IMR-90 (cell line): Measurements from ENCODE around the gene GAPVD1. TPM values are rescaled to one million over a fixed set of nuclear protein-coding genes. Genes with fewer than 3 reads are reported as not detected.

ENCODE experiments used
- ATAC-seq: fragments of 200-7000 bp; cut with Tn5 transposase; 2 replicates; pipeline ENCODE4 v1.9.1; 2020; ENCODE audit warnings: low read depth, mild to moderate bottlenecking, moderate library complexity
- BruUV-seq: library from RNA; stranded (reverse); fragments of 400-500 nt; replicated peaks from 2 replicates; lab custom pipeline; 2021; lab: Mats Ljungman, UMichigan
- CTCF ChIA-PET: fragments of 300-600 bp; formaldehyde crosslinking; extraction: SDS; loops from one replicate; lab custom pipeline; 2021; ENCODE audit warnings: antibody characterized with exemption; lab: Yijun Ruan, JAX
- POLR2A ChIA-PET: fragments of 300-600 bp; sonication (Branson Sonifier 250); formaldehyde crosslinking; loops from one replicate; lab custom pipeline; 2022; ENCODE audit warnings: antibody characterized with exemption; ENCODE audit not compliant: unreplicated experiment; lab: Charles Lee
- DNase-seq: peaks from one replicate; pipeline ENCODE4 v3.0.0; 2013
- H2AFZ ChIP-seq: replicated peaks from 2 replicates; pipeline ENCODE3; 2013; ENCODE audit warnings: low read length, mild to moderate bottlenecking; ENCODE audit not compliant: poor library complexity
- H2AK5ac ChIP-seq: 2 replicates; pipeline ENCODE4 v1.6.1; 2013; ENCODE audit warnings: low read depth, low read length, inconsistent platforms
- H2AK9ac ChIP-seq: replicated peaks from 2 replicates; pipeline ENCODE3; 2013; ENCODE audit warnings: mild to moderate bottlenecking, low read depth, low read length, moderate library complexity; ENCODE audit not compliant: poor library complexity
- H2BK120ac ChIP-seq: 2 replicates; pipeline ENCODE4 v1.6.1; 2013; ENCODE audit warnings: low read depth, low read length, inconsistent platforms
- H2BK15ac ChIP-seq: 3 replicates; pipeline ENCODE4 v1.6.1; 2013; ENCODE audit warnings: low read depth, low read length, inconsistent platforms
- H2BK20ac ChIP-seq: 2 replicates; pipeline ENCODE4 v1.6.1; 2013; ENCODE audit warnings: low read depth, mild to moderate bottlenecking, inconsistent platforms, low read length, moderate library complexity
- H2BK5ac ChIP-seq: 2 replicates; pipeline ENCODE4 v1.6.1; 2013; ENCODE audit warnings: mild to moderate bottlenecking, low read depth, low read length, inconsistent platforms; ENCODE audit not compliant: poor library complexity, severe bottlenecking
- H3K14ac ChIP-seq: replicated peaks from 2 replicates; pipeline ENCODE4 v1.6.1; 2013; ENCODE audit warnings: low read depth, low read length, inconsistent platforms
- H3K18ac ChIP-seq: 2 replicates; pipeline ENCODE4 v1.6.1; 2013; ENCODE audit warnings: low read depth, low read length, control low read depth
- H3K23ac ChIP-seq: 2 replicates; pipeline ENCODE4 v1.6.1; 2013; ENCODE audit warnings: low read depth, low read length, inconsistent platforms
- H3K27ac ChIP-seq: 2 replicates; pipeline ENCODE4 v1.5.1; 2013; ENCODE audit warnings: mild to moderate bottlenecking, control low read depth, low read length; ENCODE audit not compliant: insufficient read depth
- H3K27me3 ChIP-seq: 2 replicates; pipeline ENCODE4 v1.6.1; 2013; ENCODE audit warnings: low read length; ENCODE audit not compliant: control insufficient read depth, insufficient read depth
- H3K36me3 ChIP-seq: 2 replicates; pipeline ENCODE4 v1.6.1; 2013; ENCODE audit warnings: low read length, mixed read lengths; ENCODE audit not compliant: control insufficient read depth, insufficient read depth
- H3K4ac ChIP-seq: 2 replicates; pipeline ENCODE4 v1.6.1; 2013; ENCODE audit warnings: low read depth, low read length, inconsistent platforms
- H3K4me1 ChIP-seq: 2 replicates; pipeline ENCODE4 v1.6.1; 2013; ENCODE audit warnings: low read length, mixed read lengths; ENCODE audit not compliant: control insufficient read depth, insufficient read depth
- H3K4me2 ChIP-seq: 2 replicates; pipeline ENCODE4 v1.6.1; 2013; ENCODE audit warnings: low read depth, mild to moderate bottlenecking, control low read depth, low read length, moderate library complexity
- H3K4me3 ChIP-seq: 2 replicates; pipeline ENCODE4 v1.5.1; 2013; ENCODE audit warnings: low read depth, mild to moderate bottlenecking, control low read depth, low read length, moderate library complexity; ENCODE audit not compliant: insufficient read depth
- H3K56ac ChIP-seq: 2 replicates; pipeline ENCODE4 v1.6.1; 2013; ENCODE audit warnings: low read length, inconsistent platforms; ENCODE audit not compliant: insufficient read depth; ENCODE audit errors: extremely low read depth
- H3K79me1 ChIP-seq, 2 experiments: 2 replicates each; pipeline ENCODE4 v1.6.1; 2013; ENCODE audit warnings: low read length in 2 of 2, inconsistent platforms in 1 of 2, low read depth in 1 of 2
- H3K9ac ChIP-seq: 2 replicates; pipeline ENCODE4 v1.6.1; 2013; ENCODE audit warnings: low read depth, low read length, control low read depth
- H3K9me1 ChIP-seq: 2 replicates; pipeline ENCODE4 v1.6.1; 2013; ENCODE audit warnings: low read length, inconsistent platforms; ENCODE audit not compliant: insufficient read depth
- H3K9me3 ChIP-seq: 2 replicates; pipeline ENCODE4 v1.6.1; 2013; ENCODE audit warnings: low read length; ENCODE audit not compliant: control insufficient read depth, insufficient read depth
- H4K20me1 ChIP-seq: 2 replicates; pipeline ENCODE4 v1.6.1; 2013; ENCODE audit warnings: low read length, inconsistent platforms; ENCODE audit not compliant: insufficient read depth
- H4K5ac ChIP-seq: 2 replicates; pipeline ENCODE4 v1.6.1; 2013; ENCODE audit warnings: mild to moderate bottlenecking, low read depth, low read length, control low read depth
- H4K8ac ChIP-seq, 2 experiments: 2 replicates each; pipeline ENCODE4 v1.6.1; 2013; ENCODE audit warnings: low read depth in 2 of 2, low read length in 2 of 2, control low read depth in 1 of 2, inconsistent platforms in 1 of 2
- H4K91ac ChIP-seq: 2 replicates; pipeline ENCODE4 v1.6.1; 2013; ENCODE audit warnings: low read depth, low read length, inconsistent platforms; ENCODE audit not compliant: insufficient read depth
- BHLHE40 ChIP-seq: fragments of 150-350 bp; IDR thresholded peaks from 2 replicates; pipeline ENCODE4 v1.6.1; 2016; ENCODE audit warnings: mild to moderate bottlenecking, low read depth, low read length
- CEBPB ChIP-seq: IDR thresholded peaks from 2 replicates; pipeline ENCODE4 v1.6.1; 2012; ENCODE audit warnings: low read depth, low read length, improper control_type of control experiment
- CHD1 ChIP-seq: IDR thresholded peaks from 2 replicates; pipeline ENCODE4 v1.6.1; 2012; ENCODE audit warnings: low read depth, low read length, improper control_type of control experiment
- ELK1 ChIP-seq: fragments of 150-350 bp; IDR thresholded peaks from 2 replicates; pipeline ENCODE4 v1.6.1; 2016; ENCODE audit warnings: low read depth, mild to moderate bottlenecking, low read length, moderate library complexity, borderline replicate concordance
- FOS ChIP-seq: fragments of 150-350 bp; IDR thresholded peaks from 2 replicates; pipeline ENCODE4 v1.6.1; 2016; ENCODE audit warnings: low read depth, low read length
- MAFK ChIP-seq: IDR thresholded peaks from 2 replicates; pipeline ENCODE4 v1.6.1; 2012; ENCODE audit warnings: low read depth, low read length, improper control_type of control experiment
- MXI1 ChIP-seq: IDR thresholded peaks from 2 replicates; pipeline ENCODE4 v1.6.1; 2012; ENCODE audit warnings: low read depth, mild to moderate bottlenecking, low read length, moderate library complexity, borderline replicate concordance
- NFE2L2 ChIP-seq: fragments of 150-350 bp; IDR thresholded peaks from 2 replicates; pipeline ENCODE4 v1.6.1; 2016; ENCODE audit warnings: low read depth, mild to moderate bottlenecking, low read length
- POLR2A ChIP-seq: IDR thresholded peaks from 2 replicates; pipeline ENCODE4 v1.6.1; 2012; ENCODE audit warnings: mild to moderate bottlenecking, low read depth, low read length
- RAD21 ChIP-seq: IDR thresholded peaks from 2 replicates; pipeline ENCODE4 v1.6.1; 2012; ENCODE audit warnings: low read length, improper control_type of control experiment
- RCOR1 ChIP-seq: IDR thresholded peaks from 2 replicates; pipeline ENCODE4 v1.6.1; 2012; ENCODE audit warnings: mild to moderate bottlenecking, low read length, improper control_type of control experiment; ENCODE audit not compliant: insufficient replicate concordance
- RFX5 ChIP-seq: IDR thresholded peaks from 2 replicates; pipeline ENCODE4 v1.8.0; 2012; ENCODE audit warnings: low read depth, mild to moderate bottlenecking, low read length, moderate library complexity
- SMC3 ChIP-seq: fragments of 150-350 bp; IDR thresholded peaks from 2 replicates; pipeline ENCODE4 v1.6.1; 2016; ENCODE audit warnings: low read depth, mild to moderate bottlenecking, antibody characterized with exemption, low read length, moderate library complexity
- WGBS, 2 experiments: methylation state at CpG; one replicate each; pipeline versions ENCODE4 v1.1.5 to v1.1.7; 2013; ENCODE audit warnings: missing lambda C conversion rate in 2 of 2; ENCODE audit not compliant: insufficient read length in 1 of 2; ENCODE audit errors: extremely low coverage in 2 of 2; 5-methylcytosine and 5-hydroxymethylcytosine counted together
- dilution Hi-C: fragments of 300-500 bp; cut with HindIII; formaldehyde crosslinking; loops from one replicate; pipeline ENCODE4 v1.14.3; 2018; ENCODE audit warnings: low sequenced_read_pairs; ENCODE audit not compliant: unreplicated experiment
- in situ Hi-C: fragments of 300-500 bp; cut with MboI; formaldehyde crosslinking; loops from 3 replicates; pipeline ENCODE4 v1.14.3; 2019; ENCODE audit warnings: low sequenced_read_pairs, inconsistent platforms, mixed read lengths
- intact Hi-C: fragments of 100-400 bp; cut with micrococcal nuclease; formaldehyde crosslinking; loops from 2 replicates; pipeline ENCODE4 v1.10.0; 2022
- polyA plus RNA-seq, 3 experiments: library from polyadenylated mRNA; depleted of rRNA; stranded (reverse); fragments of >200 nt; gene quantifications; 2 replicates each; pipeline ENCODE4 v1.2.3, GENCODE V29; 2012; ENCODE audit warnings: low replicate concordance in 1 of 3
- total RNA-seq: library from RNA; depleted of rRNA; stranded (reverse); fragments of >200 nt; gene quantifications from 2 replicates; pipeline ENCODE4 v1.2.3, GENCODE V29; 2012
- TF ChIP-seq, protein P1 (sequence below): fragments of 150-350 bp; IDR thresholded peaks from 2 replicates; pipeline ENCODE4 v1.6.1; 2017; ENCODE audit warnings: mild to moderate bottlenecking, antibody characterized with exemption, low read length, low read depth
- TF ChIP-seq, protein P2 (sequence below): conservative IDR thresholded peaks from 2 replicates; pipeline ENCODE4 v1.5.1; 2012; ENCODE audit warnings: mild to moderate bottlenecking, low read depth, low read length, improper control_type of control experiment

The GAPVD1 gene
- total and polyA plus RNA-seq, 2 of the 4 experiments (the other 2 are of a cell fraction): 13.8 to 50.9 TPM

DNA sequence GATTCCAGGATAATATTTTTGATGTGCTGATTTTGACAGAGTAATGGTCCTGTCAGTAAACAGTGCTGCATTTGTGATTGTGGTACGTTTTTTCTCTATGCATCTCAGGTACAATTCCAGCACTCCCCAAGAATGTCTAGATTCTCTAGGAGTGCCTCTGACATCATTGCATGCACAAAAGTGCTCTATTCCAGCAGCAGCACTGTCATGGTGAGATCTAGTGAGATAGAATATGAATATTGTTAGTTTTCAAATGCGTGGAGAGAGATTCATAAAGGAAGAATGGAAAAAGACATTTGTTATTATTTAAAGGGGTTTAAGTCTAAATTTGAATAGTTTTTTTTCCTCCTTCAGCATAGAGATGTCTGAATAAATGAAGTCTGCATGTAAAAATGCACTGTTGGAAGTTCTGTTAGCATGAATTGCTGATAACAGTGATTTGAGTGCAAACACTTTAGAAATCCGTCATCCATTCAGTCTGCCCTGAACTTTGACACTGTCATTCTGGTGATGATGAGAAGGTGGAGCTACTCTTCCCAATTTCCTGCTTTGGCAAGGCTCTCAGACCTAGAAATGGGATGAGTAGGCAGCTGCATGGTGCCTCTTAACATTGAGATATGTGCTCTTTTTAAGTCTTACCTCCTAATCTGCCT, 84.6 kb downstream of the GAPVD1 start:
- CTCF ChIA-PET: no interaction called here
- intact Hi-C loops: no loop called here
- POLR2A ChIA-PET: no interaction called here

More for the DNA sequence above, 84.6 kb downstream of the GAPVD1 start:
- no peak overlapping the region for H4K8ac ChIP-seq
- dilution Hi-C loops: no loop called here
- no peak overlapping the region for H3K56ac ChIP-seq
- no peak overlapping the region for H3K4ac ChIP-seq
- peaks cover 42% of the 10 kb centered on the region for H3K36me3 ChIP-seq
- WGBS, 2 experiments: 100% methylated on average over 1 of the region's 3 CpGs; no CpG with 5 or more reads in 1 of the 2 experiments
- H2AK9ac ChIP-seq: no peak overlapping the region
- H2BK120ac ChIP-seq: no peak overlapping the region
- H3K9me1 ChIP-seq: peaks cover 16% of the 10 kb centered on the region
- no peak overlapping the region for H4K5ac ChIP-seq
- H3K14ac ChIP-seq: no peak overlapping the region
- in situ Hi-C loops: no loop called here
- H4K20me1 ChIP-seq: peaks cover 4% of the 10 kb centered on the region; the same call in 1 of the 2 replicates
- H2BK15ac ChIP-seq: no peak overlapping the region
- peaks cover 10% of the 10 kb centered on the region for H3K4me1 ChIP-seq
- DNase-seq (no peak), ATAC-seq (no peak)
- no peak overlapping the region for H2BK20ac ChIP-seq
- peaks cover 10 to 13% of the 10 kb centered on the region in 2 experiments; a peak in 3 of 4 replicates for H3K79me1 ChIP-seq
- H2AK5ac ChIP-seq: no peak overlapping the region
- no peak overlapping the region for H3K27ac ChIP-seq
- BruUV-seq: no TSS peak
- H3K18ac ChIP-seq: no peak overlapping the region
- H3K4me2 ChIP-seq: no peak overlapping the region
- no peak overlapping the region for H3K4me3 ChIP-seq
- no peaks in the 10 kb centered on the region for H3K27me3 ChIP-seq
- no peak overlapping the region for H3K9ac ChIP-seq
- H2AFZ ChIP-seq: no peak overlapping the region
- no peak overlapping the region for H4K91ac ChIP-seq
- no peak overlapping the region for H3K23ac ChIP-seq
- no peak overlapping the region for H2BK5ac ChIP-seq
- no peak for TF ChIP-seq FOS
- TF ChIP-seq RAD21: no peak
- TF ChIP-seq POLR2A: no peak
- TF ChIP-seq, protein P1, sequence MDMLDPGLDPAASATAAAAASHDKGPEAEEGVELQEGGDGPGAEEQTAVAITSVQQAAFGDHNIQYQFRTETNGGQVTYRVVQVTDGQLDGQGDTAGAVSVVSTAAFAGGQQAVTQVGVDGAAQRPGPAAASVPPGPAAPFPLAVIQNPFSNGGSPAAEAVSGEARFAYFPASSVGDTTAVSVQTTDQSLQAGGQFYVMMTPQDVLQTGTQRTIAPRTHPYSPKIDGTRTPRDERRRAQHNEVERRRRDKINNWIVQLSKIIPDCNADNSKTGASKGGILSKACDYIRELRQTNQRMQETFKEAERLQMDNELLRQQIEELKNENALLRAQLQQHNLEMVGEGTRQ: no peak
- TF ChIP-seq MAFK: no peak
- no peak for TF ChIP-seq CHD1
- TF ChIP-seq, protein P2, sequence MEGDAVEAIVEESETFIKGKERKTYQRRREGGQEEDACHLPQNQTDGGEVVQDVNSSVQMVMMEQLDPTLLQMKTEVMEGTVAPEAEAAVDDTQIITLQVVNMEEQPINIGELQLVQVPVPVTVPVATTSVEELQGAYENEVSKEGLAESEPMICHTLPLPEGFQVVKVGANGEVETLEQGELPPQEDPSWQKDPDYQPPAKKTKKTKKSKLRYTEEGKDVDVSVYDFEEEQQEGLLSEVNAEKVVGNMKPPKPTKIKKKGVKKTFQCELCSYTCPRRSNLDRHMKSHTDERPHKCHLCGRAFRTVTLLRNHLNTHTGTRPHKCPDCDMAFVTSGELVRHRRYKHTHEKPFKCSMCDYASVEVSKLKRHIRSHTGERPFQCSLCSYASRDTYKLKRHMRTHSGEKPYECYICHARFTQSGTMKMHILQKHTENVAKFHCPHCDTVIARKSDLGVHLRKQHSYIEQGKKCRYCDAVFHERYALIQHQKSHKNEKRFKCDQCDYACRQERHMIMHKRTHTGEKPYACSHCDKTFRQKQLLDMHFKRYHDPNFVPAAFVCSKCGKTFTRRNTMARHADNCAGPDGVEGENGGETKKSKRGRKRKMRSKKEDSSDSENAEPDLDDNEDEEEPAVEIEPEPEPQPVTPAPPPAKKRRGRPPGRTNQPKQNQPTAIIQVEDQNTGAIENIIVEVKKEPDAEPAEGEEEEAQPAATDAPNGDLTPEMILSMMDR: no peak
- no peak for TF ChIP-seq NFE2L2
- no peak for TF ChIP-seq ELK1
- no peak for TF ChIP-seq CEBPB
- no peak for TF ChIP-seq RFX5
- TF ChIP-seq SMC3: no peak
- no peak for TF ChIP-seq BHLHE40
- TF ChIP-seq RCOR1: no peak
- no peak for TF ChIP-seq MXI1
- peaks cover 2% of the 10 kb centered on the region; the same call in 1 of the 2 replicates for H3K9me3 ChIP-seq
